Endothelial cell of umbilical vein (primary cell): ENCODE data around the gene SLC22A23. TPM values are rescaled to one million over a fixed set of nuclear protein-coding genes. Genes with fewer than 3 reads are reported as not detected.

Source experiments
- BruUV-seq: library from RNA; stranded (reverse); fragments of 400-500 nt; replicated peaks from 2 replicates; lab custom pipeline; 2021; lab: Mats Ljungman, UMichigan
- CTCF ChIA-PET: fragments of 300-600, 350-600 bp; sonication (Branson Sonifier 250); formaldehyde crosslinking; loops from one replicate; lab custom pipeline; 2021; ENCODE audit warnings: antibody characterized with exemption, inconsistent platforms; lab: Charles Lee
- POLR2A ChIA-PET: fragments of 300-600, 350-600 bp; sonication (Branson Sonifier 250); formaldehyde crosslinking; loops from one replicate; lab custom pipeline; 2021; ENCODE audit warnings: antibody characterized with exemption, inconsistent platforms; lab: Charles Lee
- DNase-seq: peaks from one replicate; pipeline ENCODE4 v3.0.0-alpha.2; 2011; ENCODE audit warnings: low read depth, low spot score
- FAIRE-seq: peaks from 2 replicates; lab custom pipeline; 2011; peaks lifted over from hg19 to GRCh38; lab: Jason Lieb, UNC
- H2AFZ ChIP-seq: 2 replicates; pipeline ENCODE4 v1.6.0; 2012; ENCODE audit warnings: low read depth, low read length, control low read depth, inconsistent platforms
- H3K27ac ChIP-seq: 2 replicates; pipeline ENCODE4 v1.5.1; 2011; ENCODE audit warnings: low read depth, mild to moderate bottlenecking, control low read depth, low read length, moderate library complexity; ENCODE audit not compliant: insufficient read depth
- H3K27me3 ChIP-seq, 2 experiments: 2 replicates each; pipeline versions ENCODE4 v1.6.0 to v1.6.1; 2011; ENCODE audit warnings: low read length in 2 of 2, mixed read lengths in 1 of 2; ENCODE audit not compliant: control insufficient read depth in 2 of 2, insufficient read depth in 2 of 2
- H3K36me3 ChIP-seq, 2 experiments: 2 replicates in 1 of 2; 3 replicates in 1 of 2; pipeline ENCODE4 v1.5.1; 2011; ENCODE audit warnings: low read length in 2 of 2, mild to moderate bottlenecking in 1 of 2, moderate library complexity in 1 of 2; ENCODE audit not compliant: control insufficient read depth in 2 of 2, insufficient read depth in 2 of 2; ENCODE audit errors: extremely low read depth in 1 of 2
- H3K4me1 ChIP-seq: 3 replicates; pipeline ENCODE4 v1.5.1; 2011; ENCODE audit warnings: mild to moderate bottlenecking, low read length; ENCODE audit not compliant: control insufficient read depth, insufficient read depth; ENCODE audit errors: extremely low read depth
- H3K4me2 ChIP-seq: 2 replicates; pipeline ENCODE4 v1.6.1; 2011; ENCODE audit warnings: low read length, control low read depth, mixed read lengths; ENCODE audit not compliant: insufficient read depth
- H3K4me3 ChIP-seq, 3 experiments: fragments of 200-600 bp in 1 of 3; sonication (generic), shearing (Covaris generic) in 1 of 3; replicated peaks in 1 of 3; 2 replicates each; pipeline ENCODE4 v1.5.1; 2011 to 2016; ENCODE audit warnings: control low read depth in 3 of 3, low read length in 3 of 3, mild to moderate bottlenecking in 2 of 3, inconsistent platforms in 1 of 3, low read depth in 1 of 3, moderate library complexity in 1 of 3; ENCODE audit not compliant: insufficient read depth in 1 of 3
- H3K79me2 ChIP-seq: 2 replicates; pipeline ENCODE4 v1.6.0; 2012; ENCODE audit warnings: low read length, inconsistent platforms; ENCODE audit not compliant: control insufficient read depth, insufficient read depth
- H3K9ac ChIP-seq: replicated peaks from 2 replicates; pipeline ENCODE3; 2011; ENCODE audit warnings: low read length, control low read depth; ENCODE audit not compliant: insufficient read depth; ENCODE audit errors: extremely low read depth
- H3K9me1 ChIP-seq: replicated peaks from 3 replicates; pipeline ENCODE4 v1.6.0; 2011; ENCODE audit warnings: mild to moderate bottlenecking, low read length; ENCODE audit not compliant: control insufficient read depth, insufficient read depth; ENCODE audit errors: extremely low read depth
- H3K9me3 ChIP-seq: replicated peaks from 2 replicates; pipeline ENCODE4 v1.5.1; 2012; ENCODE audit warnings: low read length, inconsistent platforms; ENCODE audit not compliant: control insufficient read depth, insufficient read depth
- H4K20me1 ChIP-seq: replicated peaks from 2 replicates; pipeline ENCODE3; 2011; ENCODE audit warnings: mild to moderate bottlenecking, low read length; ENCODE audit not compliant: control insufficient read depth, insufficient read depth; ENCODE audit errors: extremely low read depth
- CTCF ChIP-seq, 2 donors: IDR thresholded peaks; 1 replicate in 1 of 2; 2 replicates in 1 of 2; pipeline ENCODE4 v1.5.1; 2011; ENCODE audit warnings: low read length in 2 of 2, mild to moderate bottlenecking in 2 of 2, moderate library complexity in 2 of 2, control low read depth in 1 of 2, inconsistent platforms in 1 of 2, low read depth in 1 of 2; ENCODE audit not compliant: insufficient read depth in 1 of 2; ENCODE audit errors: extremely low read depth in 1 of 2
- EZH2 ChIP-seq: IDR thresholded peaks from 2 replicates; pipeline ENCODE4 v1.6.1; 2012; ENCODE audit warnings: borderline replicate concordance, low read depth, mild to moderate bottlenecking, moderate library complexity, low read length, inconsistent platforms; ENCODE audit not compliant: severe bottlenecking
- FOS ChIP-seq: IDR thresholded peaks from 2 replicates; pipeline ENCODE4 v1.6.1; 2011; ENCODE audit warnings: mild to moderate bottlenecking, low read length, moderate library complexity, borderline replicate concordance; ENCODE audit not compliant: insufficient read depth
- GATA2 ChIP-seq: IDR thresholded peaks from 2 replicates; pipeline ENCODE4 v1.7.0; 2011; ENCODE audit warnings: low read depth, mild to moderate bottlenecking, moderate library complexity, mixed read lengths, low read length; ENCODE audit not compliant: insufficient read length, insufficient read depth
- JUN ChIP-seq: IDR thresholded peaks from 2 replicates; pipeline ENCODE4 v1.6.1; 2011; ENCODE audit warnings: borderline replicate concordance, low read depth; ENCODE audit not compliant: insufficient read length, insufficient read depth
- MAX ChIP-seq: IDR thresholded peaks from 2 replicates; pipeline ENCODE4 v1.6.1; 2011; ENCODE audit not compliant: insufficient read depth, insufficient read length
- MYC ChIP-seq: IDR thresholded peaks from one replicate; pipeline ENCODE4 v1.6.1; 2011; ENCODE audit warnings: mild to moderate bottlenecking, low read depth, low read length
- POLR2A ChIP-seq: IDR thresholded peaks from 2 replicates; pipeline ENCODE4 v1.6.1; 2012; ENCODE audit warnings: low read depth, mild to moderate bottlenecking, control low read depth, low read length
- POLR2AphosphoS5 ChIP-seq: IDR thresholded peaks from 2 replicates; pipeline ENCODE4 v1.6.1; 2012; ENCODE audit warnings: low read depth, mild to moderate bottlenecking, control low read depth, low read length, moderate library complexity; ENCODE audit not compliant: insufficient read depth
- dilution Hi-C: fragments of 300-500 bp; cut with MboI; formaldehyde crosslinking; loops from one replicate; pipeline ENCODE4 v1.15.0; 2019; ENCODE audit warnings: low sequenced_read_pairs; ENCODE audit not compliant: extremely low pct_ligation_motif_present
- intact Hi-C: fragments of 100-400 bp; cut with micrococcal nuclease; formaldehyde crosslinking; loops from one replicate; pipeline ENCODE4 v1.10.0; 2022
- polyA plus RNA-seq, 4 experiments: library from polyadenylated mRNA; depleted of rRNA in 3 of 4; stranded (reverse) in 3 of 4; unstranded in 1 of 4; fragments of >200 nt; gene quantifications; 2 replicates each; pipeline versions ENCODE4 v1.2.1 to v1.2.3, GENCODE V29; 2011 to 2012; ENCODE audit warnings: missing spikeins in 1 of 4
- total RNA-seq: library from RNA; stranded (reverse); gene quantifications from 2 replicates; pipeline ENCODE4 v1.2.3, GENCODE V29; 2021

Gene SLC22A23
- total and polyA plus RNA-seq, 2 donors (not counting 3 experiments of a cell fraction or from before 2014, with no cell fraction given): 4.2 to 14.3 TPM

GRCh38 chr6:3318226-3318625 lies 138.6 kb downstream of the SLC22A23 start:
- BruUV-seq: no TSS peak
- peaks cover 2% of the 10 kb centered on the region for H3K4me1 ChIP-seq
- DNase-seq (no peak), FAIRE-seq (no peak)
- no peaks in the 10 kb centered on the region for H3K36me3 ChIP-seq
- H3K9ac ChIP-seq: no peak overlapping the region
- no peak overlapping the region for H3K4me3 ChIP-seq
- no peak overlapping the region for H2AFZ ChIP-seq
- H3K9me3 ChIP-seq: no peaks in the 10 kb centered on the region
- no peak overlapping the region for H3K27ac ChIP-seq
- H3K79me2 ChIP-seq: no peaks in the 10 kb centered on the region
- H3K27me3 ChIP-seq: no peaks in the 10 kb centered on the region
- intact Hi-C loops (no loop called here), dilution Hi-C loops (no loop called here)
- ChIA-PET CTCF (no interaction called here), POLR2A (no interaction called here)
- no peaks in the 10 kb centered on the region for H3K9me1 ChIP-seq
- no peak overlapping the region for H3K4me2 ChIP-seq
- TF ChIP-seq CTCF (IDR thresholded peaks at IDR 0.05; ENCODE audit: extremely low read depth in 1 of 2, insufficient read depth in 1 of 2, low read depth in 1 of 2, low read length in 2 of 2): no peak
- TF ChIP-seq EZH2: no peak
- no peak for TF ChIP-seq MYC
- TF ChIP-seq FOS: no peak
- no peak for TF ChIP-seq GATA2
- H4K20me1 ChIP-seq: no peaks in the 10 kb centered on the region

GRCh38 chr6:3317741-3318211 lies 139.1 kb downstream of the SLC22A23 start:
- ChIA-PET POLR2A (no interaction called here), CTCF (no interaction called here)
- Histone ChIP-seq H3K36me3 (no peaks in the 10 kb centered on the region), H3K79me2 (no peaks in the 10 kb centered on the region), H2AFZ (no peak overlapping the region), H4K20me1 (no peaks in the 10 kb centered on the region), H3K27me3 (no peaks in the 10 kb centered on the region), H3K9me3 (no peaks in the 10 kb centered on the region), H3K27ac (no peak overlapping the region), H3K4me3 (no peak overlapping the region), H3K4me1 (no peaks in the 10 kb centered on the region), H3K9ac (no peak overlapping the region), H3K9me1 (no peaks in the 10 kb centered on the region), H3K4me2 (no peak overlapping the region)
- dilution Hi-C loops: no loop called here
- no peak for FAIRE-seq
- intact Hi-C loops: no loop called here
- TF ChIP-seq POLR2AphosphoS5 (no peak), POLR2A (no peak), MYC (no peak), JUN (no peak), EZH2 (no peak), CTCF (IDR thresholded peaks at IDR 0.05; ENCODE audit: extremely low read depth in 1 of 2, insufficient read depth in 1 of 2, low read depth in 1 of 2, low read length in 2 of 2) (no peak), FOS (no peak), GATA2 (no peak), MAX (no peak)
- no peak for DNase-seq
- BruUV-seq: no TSS peak
